Measurements from ENCODE around the gene DCTPP1.
"Not testable (repeated sequence)": the region's sequence is repeated elsewhere in the genome, so short reads cannot be mapped to it uniquely, and the experiment has no call there.

Gene DCTPP1

DNA sequence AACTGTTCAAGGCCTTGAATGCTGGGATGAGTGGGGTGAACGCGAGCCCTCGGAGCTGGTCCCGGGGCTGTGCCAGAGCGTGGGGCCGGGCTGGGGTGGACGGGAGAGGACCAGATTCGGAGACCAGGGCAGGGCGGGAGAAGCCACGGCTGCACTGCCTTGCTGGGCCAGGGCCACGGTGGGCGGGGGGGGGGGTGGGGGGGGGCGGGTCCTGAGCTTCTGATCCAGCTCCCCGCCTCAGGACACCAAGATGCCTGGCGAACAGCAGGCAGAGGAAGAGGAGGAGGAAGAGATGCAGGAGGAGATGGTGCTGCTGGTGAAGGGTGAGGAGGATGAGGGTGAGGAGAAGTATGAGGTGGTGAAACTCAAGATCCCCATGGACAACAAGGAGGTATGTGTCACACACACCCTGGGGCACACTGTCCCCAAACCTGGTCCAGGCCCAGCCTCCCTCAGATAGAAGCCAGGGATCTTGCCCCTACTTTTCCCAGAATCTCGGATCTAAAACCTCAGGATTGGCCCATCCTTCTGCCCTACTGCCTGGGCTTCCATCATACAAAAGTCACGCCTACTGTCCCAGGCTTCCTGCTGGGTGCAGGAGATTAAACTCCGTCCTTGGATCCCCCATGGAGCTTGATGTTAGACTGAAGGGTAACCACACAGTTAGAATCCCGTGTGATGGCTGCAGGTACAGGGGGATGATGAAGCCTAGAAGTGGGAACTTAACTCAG, 21.9 kb downstream of the DCTPP1 start:
- Mint-ChIP-seq H3K4me1 (ENCODE audit: low read depth) (peaks cover 37% of the 10 kb centered on the region), H3K9me3 (no peaks in the 10 kb centered on the region), H3K36me3 (ENCODE audit: low read depth) (peaks cover 15% of the 10 kb centered on the region), H3K4me3 (peak overlapping the region; percentile 83), H3K27ac (peak overlapping the region; percentile 71), H3K27me3 (no peaks in the 10 kb centered on the region)

- no peaks in the 10 kb centered on the region for H3K27me3 Mint-ChIP-seq
- peaks cover 14% of the 10 kb centered on the region for H3K36me3 Mint-ChIP-seq (ENCODE audit: low read depth)
- no peaks in the 10 kb centered on the region for H3K9me3 Mint-ChIP-seq
- peak within 1 kb of the TSS; percentile 99 for H3K27ac Mint-ChIP-seq
- peaks cover 30% of the 10 kb centered on the region for H3K4me1 Mint-ChIP-seq (ENCODE audit: low read depth)
- peak within 1 kb of the TSS; percentile 91 for H3K4me3 Mint-ChIP-seq
These were observed 22.6 kb downstream of the DCTPP1 start, which contains the start of gene ZNF771 for GRCh38 chr16:30407102-30407803. ZNF771 (plus strand) TSS chr16:30407606; CDS start chr16:30408054, 448 bp downstream.

- Mint-ChIP-seq H3K27me3 (no peaks in the 10 kb centered on the region), H3K9me3 (no peaks in the 10 kb centered on the region), H3K36me3 (ENCODE audit: low read depth) (peaks cover 9% of the 10 kb centered on the region), H3K4me1 (ENCODE audit: low read depth) (peaks cover 26% of the 10 kb centered on the region), H3K4me3 (peak overlapping the region; percentile 91), H3K27ac (peak overlapping the region; percentile 99)
These were observed 23.1 kb downstream of the DCTPP1 start for GRCh38 chr16:30406795-30407101.

- Mint-ChIP-seq H3K9me3 (no peaks in the 10 kb centered on the region), H3K27ac (peak overlapping the region; percentile 39), H3K4me3 (peak overlapping the region; percentile 31), H3K36me3 (ENCODE audit: low read depth) (peaks cover 16% of the 10 kb centered on the region), H3K4me1 (ENCODE audit: low read depth) (peaks cover 46% of the 10 kb centered on the region), H3K27me3 (no peaks in the 10 kb centered on the region)
These were observed 27.9 kb downstream of the DCTPP1 start for GRCh38 chr16:30401768-30402425.

DNA sequence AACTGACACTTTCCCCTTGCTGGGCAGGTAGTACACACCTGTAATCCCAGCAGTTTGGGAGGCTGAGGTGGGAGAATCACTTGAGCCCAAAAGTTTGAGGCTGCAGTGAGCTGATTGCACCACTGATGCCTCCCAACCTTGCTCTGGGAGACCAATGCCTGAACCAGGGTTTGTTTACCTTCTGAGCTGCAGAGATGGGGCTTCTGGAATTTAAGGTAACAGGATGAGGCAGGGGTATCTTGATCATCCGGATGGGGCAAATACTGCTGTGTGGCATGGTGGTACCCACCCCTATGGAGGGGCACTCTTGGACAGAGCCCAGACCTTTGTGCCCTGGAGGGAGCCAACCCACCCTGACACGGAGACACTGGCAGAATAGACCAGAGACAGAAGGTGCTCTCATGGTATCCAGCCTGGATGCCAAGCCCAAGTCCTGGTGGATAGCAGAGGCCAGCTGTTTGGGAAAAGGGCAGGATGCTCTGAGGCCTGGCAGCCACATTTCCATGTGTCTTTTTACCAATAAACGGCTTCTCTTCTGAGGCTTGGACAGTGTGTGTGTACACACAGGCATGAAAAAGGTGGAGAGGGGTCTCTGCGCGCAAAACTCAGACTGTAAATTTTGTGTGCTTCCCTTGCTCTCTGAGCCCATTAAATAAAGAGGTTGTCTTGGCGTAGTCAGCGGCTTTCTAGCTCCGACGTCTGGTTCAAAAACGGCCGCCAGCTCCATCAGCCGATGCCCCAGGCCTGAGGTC, 30.2 kb downstream of the DCTPP1 start:
- Mint-ChIP-seq H3K27ac (peak overlapping the region; percentile 93), H3K9me3 (no peaks in the 10 kb centered on the region), H3K4me1 (ENCODE audit: low read depth) (peaks cover 53% of the 10 kb centered on the region), H3K4me3 (peak overlapping the region; percentile 86), H3K27me3 (no peaks in the 10 kb centered on the region), H3K36me3 (ENCODE audit: low read depth) (peaks cover 18% of the 10 kb centered on the region)

DNA sequence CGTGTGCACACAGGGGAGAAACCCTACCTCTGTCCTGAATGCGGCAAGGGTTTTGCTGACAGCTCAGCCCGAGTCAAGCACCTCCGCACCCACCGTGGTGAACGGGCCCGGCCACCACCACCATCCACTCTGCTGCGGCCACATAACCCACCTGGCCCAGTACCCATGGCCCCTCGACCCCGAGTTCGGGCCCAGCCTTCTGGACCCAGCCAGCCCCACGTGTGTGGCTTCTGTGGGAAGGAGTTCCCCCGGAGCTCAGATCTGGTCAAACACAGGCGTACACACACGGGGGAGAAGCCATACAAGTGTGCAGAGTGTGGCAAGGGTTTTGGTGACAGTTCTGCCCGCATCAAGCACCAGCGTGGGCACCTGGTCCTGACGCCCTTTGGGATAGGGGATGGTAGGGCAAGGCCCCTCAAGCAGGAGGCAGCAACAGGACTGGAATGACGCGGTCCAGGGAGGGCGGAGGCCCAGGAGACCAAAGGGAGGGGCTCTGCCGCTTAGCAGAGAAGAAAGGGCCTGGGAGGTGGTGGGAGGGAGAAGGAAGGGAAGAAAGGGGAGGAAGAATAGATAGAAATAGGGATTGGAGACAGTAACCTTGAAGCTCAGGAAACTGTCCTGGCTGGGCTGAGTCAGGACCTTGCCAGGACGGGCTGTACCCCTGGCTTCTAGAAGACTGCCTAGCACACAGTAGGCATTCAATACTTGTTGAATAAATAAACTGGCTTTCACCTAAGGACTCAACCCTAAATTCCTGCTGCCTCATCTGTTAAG, 31.0 kb downstream of the DCTPP1 start:
- Mint-ChIP-seq H3K4me3 (peak overlapping the region; percentile 39), H3K9me3 (no peaks in the 10 kb centered on the region), H3K36me3 (ENCODE audit: low read depth) (peaks cover 18% of the 10 kb centered on the region), H3K27ac (no peak overlapping the region), H3K4me1 (ENCODE audit: low read depth) (peaks cover 57% of the 10 kb centered on the region), H3K27me3 (no peaks in the 10 kb centered on the region)

- Mint-ChIP-seq H3K36me3 (ENCODE audit: low read depth) (peaks cover 18% of the 10 kb centered on the region), H3K4me3 (no peak overlapping the region), H3K4me1 (ENCODE audit: low read depth) (peaks cover 57% of the 10 kb centered on the region), H3K27ac (no peak overlapping the region), H3K27me3 (no peaks in the 10 kb centered on the region), H3K9me3 (no peaks in the 10 kb centered on the region)
These were observed 31.8 kb downstream of the DCTPP1 start for GRCh38 chr16:30397776-30398660.

DNA sequence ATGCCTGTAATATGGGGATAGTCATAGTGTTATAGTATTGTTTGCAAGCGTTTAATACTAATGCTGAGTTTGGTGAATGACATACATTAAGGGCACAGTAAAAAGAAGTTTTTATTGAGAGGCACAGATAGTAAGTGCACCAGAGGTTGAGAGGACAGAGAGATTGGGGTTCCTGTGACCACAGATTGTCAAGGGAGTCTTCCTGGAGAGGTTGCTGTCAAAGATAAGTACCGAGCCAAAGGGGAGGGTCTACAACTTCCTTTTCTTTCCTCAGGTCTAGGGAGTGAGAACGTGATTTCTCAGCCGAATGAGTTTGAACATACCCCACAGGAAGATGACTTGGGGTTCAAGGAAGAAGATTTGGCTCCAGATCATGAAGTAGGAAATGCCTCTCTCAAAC, 32.8 kb downstream of the DCTPP1 start:
- Mint-ChIP-seq H3K4me3 (peak overlapping the region; percentile 98), H3K4me1 (ENCODE audit: low read depth) (peaks cover 57% of the 10 kb centered on the region), H3K27me3 (no peaks in the 10 kb centered on the region), H3K9me3 (no peaks in the 10 kb centered on the region), H3K27ac (no peak overlapping the region), H3K36me3 (ENCODE audit: low read depth) (peaks cover 18% of the 10 kb centered on the region)

- H3K36me3 Mint-ChIP-seq (ENCODE audit: low read depth): peaks cover 18% of the 10 kb centered on the region
- H3K27ac Mint-ChIP-seq, H3K9me3 Mint-ChIP-seq, H3K27me3 Mint-ChIP-seq: not testable (repeated sequence)
- peak overlapping the region; percentile 98 for H3K4me3 Mint-ChIP-seq
- peaks cover 56% of the 10 kb centered on the region for H3K4me1 Mint-ChIP-seq (ENCODE audit: low read depth)
These were observed 33.2 kb downstream of the DCTPP1 start for GRCh38 chr16:30396627-30397026.

GRCh38 chr16:30395992-30396585, 33.7 kb downstream of the DCTPP1 start:
- no peaks in the 10 kb centered on the region for H3K27me3 Mint-ChIP-seq
- no peaks in the 10 kb centered on the region for H3K9me3 Mint-ChIP-seq
- H3K36me3 Mint-ChIP-seq (ENCODE audit: low read depth): peaks cover 18% of the 10 kb centered on the region
- peak overlapping the region; percentile 98 for H3K4me3 Mint-ChIP-seq
- H3K4me1 Mint-ChIP-seq (ENCODE audit: low read depth): peaks cover 50% of the 10 kb centered on the region
- peak overlapping the region; percentile 67 for H3K27ac Mint-ChIP-seq

- H3K9me3 Mint-ChIP-seq: no peaks in the 10 kb centered on the region
- H3K4me3 Mint-ChIP-seq: peak within 1 kb of the TSS; percentile 98
- H3K27me3 Mint-ChIP-seq: no peaks in the 10 kb centered on the region
- H3K36me3 Mint-ChIP-seq (ENCODE audit: low read depth): peaks cover 18% of the 10 kb centered on the region
- H3K27ac Mint-ChIP-seq: peak within 1 kb of the TSS; percentile 86
- peaks cover 44% of the 10 kb centered on the region for H3K4me1 Mint-ChIP-seq (ENCODE audit: low read depth)
These were observed 34.5 kb downstream of the DCTPP1 start, which contains the start of gene ZNF48 for GRCh38 chr16:30395155-30395991. ZNF48 (plus strand) TSS chr16:30395420; CDS start chr16:30395795, 375 bp downstream.

- Mint-ChIP-seq H3K36me3 (ENCODE audit: low read depth) (peaks cover 18% of the 10 kb centered on the region), H3K9me3 (no peaks in the 10 kb centered on the region), H3K27me3 (no peaks in the 10 kb centered on the region), H3K4me3 (peak overlapping the region; percentile 98), H3K27ac (peak overlapping the region; percentile 86), H3K4me1 (ENCODE audit: low read depth) (peaks cover 37% of the 10 kb centered on the region)
These were observed 35.2 kb downstream of the DCTPP1 start for GRCh38 chr16:30394592-30395154.
